ENCODE results near the gene IL16.

GRCh38 chr15:81336568-81336967 is 139.9 kb downstream of the IL16 start:
- TF ChIP-seq CTCF (IDR thresholded peaks at IDR 0.05) (no peak), POLR2A (IDR thresholded peaks at IDR 0.05) (no peak)
